VCaP (cell line): ENCODE measurements around the gene CCR9.
A peak's percentile ranks its signal among the peaks of the same experiment; 100 is the strongest.

Experiments used
- H3K27ac ChIP-seq: fragments of 450-650 bp; 2 replicates; pipeline ENCODE4 v1.5.1; 2017
- TF ChIP-seq, protein P1 (sequence below): fragments of 450-650 bp; conservative IDR thresholded peaks from 2 replicates; pipeline ENCODE4 v1.5.1; 2017; ENCODE audit warnings: mild to moderate bottlenecking, moderate library complexity

Gene CCR9

DNA sequence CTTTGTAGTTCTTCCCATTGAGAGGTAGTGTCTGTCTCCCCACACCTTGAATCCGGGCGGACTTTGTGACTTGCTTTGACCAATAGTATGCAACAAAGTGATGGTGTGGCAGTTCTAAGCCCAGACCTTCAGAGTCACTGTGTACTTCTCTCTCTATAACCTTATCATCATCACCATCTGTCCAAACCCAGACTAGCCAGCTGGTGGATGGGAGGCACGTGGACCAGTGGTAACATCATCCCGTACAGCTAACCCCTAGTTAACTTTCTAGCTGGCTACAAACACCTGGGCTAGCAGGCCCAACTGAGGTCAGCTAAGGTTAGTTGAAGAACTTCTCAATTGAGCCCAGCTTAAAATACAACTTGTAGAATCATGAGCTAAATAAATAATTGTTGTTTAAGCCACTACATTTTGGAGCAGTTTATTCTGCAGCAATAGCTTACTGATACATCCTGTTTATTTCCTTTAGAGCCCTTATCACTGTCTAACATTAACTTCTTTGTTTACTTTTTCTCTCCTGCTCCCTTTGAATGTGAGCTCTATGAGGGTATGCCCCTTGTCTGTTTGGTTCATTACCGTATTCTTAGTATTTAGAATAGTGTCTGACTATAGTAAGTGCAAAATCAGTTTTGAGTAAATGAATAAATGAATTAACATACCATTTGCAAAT is 11.5 kb upstream of the CCR9 start:
- H3K27ac ChIP-seq: no peak overlapping the region
- TF ChIP-seq, protein P1, sequence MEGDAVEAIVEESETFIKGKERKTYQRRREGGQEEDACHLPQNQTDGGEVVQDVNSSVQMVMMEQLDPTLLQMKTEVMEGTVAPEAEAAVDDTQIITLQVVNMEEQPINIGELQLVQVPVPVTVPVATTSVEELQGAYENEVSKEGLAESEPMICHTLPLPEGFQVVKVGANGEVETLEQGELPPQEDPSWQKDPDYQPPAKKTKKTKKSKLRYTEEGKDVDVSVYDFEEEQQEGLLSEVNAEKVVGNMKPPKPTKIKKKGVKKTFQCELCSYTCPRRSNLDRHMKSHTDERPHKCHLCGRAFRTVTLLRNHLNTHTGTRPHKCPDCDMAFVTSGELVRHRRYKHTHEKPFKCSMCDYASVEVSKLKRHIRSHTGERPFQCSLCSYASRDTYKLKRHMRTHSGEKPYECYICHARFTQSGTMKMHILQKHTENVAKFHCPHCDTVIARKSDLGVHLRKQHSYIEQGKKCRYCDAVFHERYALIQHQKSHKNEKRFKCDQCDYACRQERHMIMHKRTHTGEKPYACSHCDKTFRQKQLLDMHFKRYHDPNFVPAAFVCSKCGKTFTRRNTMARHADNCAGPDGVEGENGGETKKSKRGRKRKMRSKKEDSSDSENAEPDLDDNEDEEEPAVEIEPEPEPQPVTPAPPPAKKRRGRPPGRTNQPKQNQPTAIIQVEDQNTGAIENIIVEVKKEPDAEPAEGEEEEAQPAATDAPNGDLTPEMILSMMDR: no peak

DNA sequence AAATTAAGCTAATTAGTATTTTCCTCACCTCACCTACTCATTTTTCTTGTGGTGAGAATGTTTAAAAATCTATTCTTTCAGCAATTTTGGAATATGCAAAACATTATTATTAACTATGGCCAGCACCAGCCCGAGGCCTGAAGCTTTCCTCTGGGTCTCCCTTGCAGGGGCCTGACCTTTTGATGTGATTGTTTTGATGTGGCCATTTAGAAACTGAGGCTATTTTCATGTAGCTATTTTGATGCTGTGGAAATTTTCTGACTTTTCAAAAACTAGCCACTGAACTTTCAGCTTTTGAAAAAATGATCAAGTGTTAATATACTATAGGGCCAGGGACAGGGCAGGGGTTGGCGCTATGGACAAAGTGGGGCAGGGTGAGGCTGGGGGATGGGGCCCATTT is 8.2 kb upstream of the CCR9 start:
- no peak overlapping the region for H3K27ac ChIP-seq
- TF ChIP-seq, protein P1: no peak

- 0 out of 2 replicates have a peak overlapping the region, but pooled peaks have one; percentile 9 for H3K27ac ChIP-seq
- TF ChIP-seq, protein P1: no peak
These were observed 5.6 kb upstream of the CCR9 start for GRCh38 chr3:45880725-45881077.

DNA sequence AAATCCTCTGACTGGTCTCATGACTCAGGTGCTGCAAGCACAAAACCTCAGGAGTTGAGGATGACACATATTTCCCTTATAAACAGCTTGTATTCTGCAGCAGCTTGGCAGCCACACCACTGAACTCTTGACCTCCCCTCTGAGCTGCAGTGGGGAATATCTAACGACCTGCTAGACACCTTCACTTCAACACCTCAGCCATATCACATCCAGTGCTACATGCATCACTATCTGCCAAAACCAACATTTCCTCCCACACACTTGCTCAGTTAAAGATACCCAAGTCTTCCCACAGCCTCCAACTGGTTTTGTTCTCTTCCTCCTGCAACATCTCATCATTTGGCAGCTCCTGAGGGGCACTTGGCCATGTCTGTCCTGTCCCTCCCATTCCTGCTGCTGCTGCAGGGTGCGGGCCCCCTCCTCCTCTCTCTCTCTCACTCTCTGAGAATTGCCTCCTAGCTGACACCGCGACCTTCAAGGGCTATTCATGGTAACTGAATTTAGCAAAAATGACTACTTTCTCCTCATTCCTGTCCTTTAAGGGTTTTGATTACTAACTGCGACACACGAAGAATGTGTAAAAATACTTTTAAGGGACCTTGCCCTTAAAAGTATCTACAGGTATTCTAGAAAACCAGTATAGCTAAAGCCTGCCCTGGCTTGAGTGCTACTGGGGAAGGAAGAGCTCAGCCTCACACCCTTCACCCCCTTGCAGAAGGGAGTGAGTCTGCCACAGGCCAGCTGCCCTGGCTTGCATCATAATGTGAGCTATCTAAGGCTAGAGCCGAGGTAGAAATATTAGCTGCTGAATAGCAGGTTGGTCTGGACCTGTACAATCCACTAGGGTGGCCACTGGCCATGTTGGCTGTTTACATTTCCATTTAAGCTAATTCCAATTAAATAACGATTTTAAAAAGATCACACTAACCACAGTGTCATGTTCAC is 5.0 kb upstream of the CCR9 start:
- TF ChIP-seq, protein P1: no peak
- H3K27ac ChIP-seq: 0 out of 2 replicates have a peak overlapping the region, but pooled peaks have one; percentile 9

- TF ChIP-seq, protein P1: no peak
- H3K27ac ChIP-seq: no peak overlapping the region
These were observed 1.8 kb upstream of the CCR9 start for GRCh38 chr3:45884368-45885201.

- TF ChIP-seq, protein P1: no peak
- no peak overlapping the region for H3K27ac ChIP-seq
These were observed 942 bp downstream of the CCR9 start for GRCh38 chr3:45887285-45887684.
